ENCODE results near the gene AR. TPM values are rescaled to one million over a fixed set of nuclear protein-coding genes. Genes with fewer than 3 reads are reported as not detected.

AR gene
- total RNA-seq, 2 donors from 2014 or later = 1.5 to 2.2 TPM

DNA sequence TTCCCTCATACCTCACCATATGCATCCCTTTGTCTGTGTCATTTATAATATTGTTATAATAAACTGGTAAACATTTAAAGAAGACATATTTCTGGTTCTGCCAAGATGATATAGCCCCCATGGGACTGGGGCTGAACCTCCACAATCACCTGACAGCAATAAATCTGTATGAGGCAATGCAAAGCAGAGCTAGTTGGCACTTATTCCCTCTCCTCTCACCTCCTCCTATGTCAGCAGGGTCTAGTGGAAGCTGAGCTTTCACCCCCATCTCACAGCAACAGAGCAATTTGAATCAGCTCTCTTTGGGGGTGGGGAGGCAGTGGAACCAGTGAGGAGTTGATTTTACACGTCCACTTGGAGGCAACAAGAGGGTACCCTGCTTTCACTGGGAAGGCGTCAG lies 206.9 kb downstream of the AR start:
- no peaks in the 10 kb centered on the region for H3K36me3 ChIP-seq (ENCODE audit: control insufficient read depth, insufficient read depth, low read length)
- no peak for DNase-seq
- TF ChIP-seq, protein P1, sequence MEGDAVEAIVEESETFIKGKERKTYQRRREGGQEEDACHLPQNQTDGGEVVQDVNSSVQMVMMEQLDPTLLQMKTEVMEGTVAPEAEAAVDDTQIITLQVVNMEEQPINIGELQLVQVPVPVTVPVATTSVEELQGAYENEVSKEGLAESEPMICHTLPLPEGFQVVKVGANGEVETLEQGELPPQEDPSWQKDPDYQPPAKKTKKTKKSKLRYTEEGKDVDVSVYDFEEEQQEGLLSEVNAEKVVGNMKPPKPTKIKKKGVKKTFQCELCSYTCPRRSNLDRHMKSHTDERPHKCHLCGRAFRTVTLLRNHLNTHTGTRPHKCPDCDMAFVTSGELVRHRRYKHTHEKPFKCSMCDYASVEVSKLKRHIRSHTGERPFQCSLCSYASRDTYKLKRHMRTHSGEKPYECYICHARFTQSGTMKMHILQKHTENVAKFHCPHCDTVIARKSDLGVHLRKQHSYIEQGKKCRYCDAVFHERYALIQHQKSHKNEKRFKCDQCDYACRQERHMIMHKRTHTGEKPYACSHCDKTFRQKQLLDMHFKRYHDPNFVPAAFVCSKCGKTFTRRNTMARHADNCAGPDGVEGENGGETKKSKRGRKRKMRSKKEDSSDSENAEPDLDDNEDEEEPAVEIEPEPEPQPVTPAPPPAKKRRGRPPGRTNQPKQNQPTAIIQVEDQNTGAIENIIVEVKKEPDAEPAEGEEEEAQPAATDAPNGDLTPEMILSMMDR (conservative IDR thresholded peaks at IDR 0.05) = no peak
- 83% methylated on average over 2 of the region's 2 CpGs; no CpG with 5 or more reads in 1 of the 2 experiments for WGBS, 2 experiments (ENCODE audit: insufficient coverage in 1 of 2, insufficient read length in 1 of 2)
- Mint-ChIP-seq H3K27ac (no peak overlapping the region), H3K9me3 (peaks cover 40% of the 10 kb centered on the region), H3K27me3 (ENCODE audit: insufficient read depth) (peaks cover 2% of the 10 kb centered on the region), H3K36me3 (ENCODE audit: low read depth) (no peaks in the 10 kb centered on the region), H3K4me1 (no peaks in the 10 kb centered on the region), H3K4me3 (no peak overlapping the region)
- H3K4me3 ChIP-seq (ENCODE audit: low read length) = no peak overlapping the region
- no peaks in the 10 kb centered on the region for H3K9me3 ChIP-seq (ENCODE audit: control insufficient read depth, low read length)
- no peaks in the 10 kb centered on the region for H3K4me1 ChIP-seq (ENCODE audit: control insufficient read depth, insufficient read depth, low read length)
- H3K27me3 ChIP-seq (ENCODE audit: control insufficient read depth, insufficient read depth, low read length, poor library complexity, severe bottlenecking) = peaks cover 5% of the 10 kb centered on the region
- no peak overlapping the region for H3K27ac ChIP-seq (ENCODE audit: low read depth, low read length)
- no peak overlapping the region for H3K9ac ChIP-seq (ENCODE audit: extremely low read depth, low read length, poor library complexity, severe bottlenecking)

DNA sequence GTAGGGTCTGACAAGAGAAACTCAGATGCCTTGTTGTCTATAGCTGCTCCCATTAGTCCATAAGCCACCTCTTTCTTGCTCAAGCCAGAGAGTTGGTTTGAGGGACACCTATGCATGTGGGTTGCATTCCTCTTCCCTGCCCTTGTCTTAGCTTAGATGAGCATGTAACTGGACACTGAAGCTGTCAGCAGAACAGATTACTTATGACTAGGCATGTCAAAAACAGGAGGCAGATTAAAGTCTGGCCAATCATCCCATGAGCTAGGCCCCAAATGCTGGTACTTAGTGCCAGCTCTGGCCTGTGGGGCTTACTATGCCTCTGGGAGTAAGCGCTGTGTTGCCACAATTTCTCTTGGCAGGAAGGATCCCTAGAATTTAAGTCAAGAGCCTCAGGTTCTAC lies 215.2 kb downstream of the AR start:
- TF ChIP-seq, protein P1 (conservative IDR thresholded peaks at IDR 0.05) = no peak
- Histone ChIP-seq H3K27me3 (ENCODE audit: control insufficient read depth, insufficient read depth, low read length, poor library complexity, severe bottlenecking) (peaks cover 24% of the 10 kb centered on the region), H3K27ac (ENCODE audit: low read depth, low read length) (no peak overlapping the region), H3K9ac (ENCODE audit: extremely low read depth, low read length, poor library complexity, severe bottlenecking) (no peak overlapping the region), H3K4me1 (ENCODE audit: control insufficient read depth, insufficient read depth, low read length) (no peaks in the 10 kb centered on the region), H3K9me3 (ENCODE audit: control insufficient read depth, low read length) (no peaks in the 10 kb centered on the region), H3K36me3 (ENCODE audit: control insufficient read depth, insufficient read depth, low read length) (no peaks in the 10 kb centered on the region), H3K4me3 (ENCODE audit: low read length) (no peak overlapping the region)
- no peaks in the 10 kb centered on the region for H3K36me3 Mint-ChIP-seq (ENCODE audit: low read depth)
- no peak for DNase-seq
- H3K9me3 Mint-ChIP-seq = peaks cover 44% of the 10 kb centered on the region
- peaks cover 7% of the 10 kb centered on the region for H3K27me3 Mint-ChIP-seq (ENCODE audit: insufficient read depth)
- H3K4me3 Mint-ChIP-seq = no peak overlapping the region
- 96% methylated on average over 1 of the region's 1 CpG; no CpG with 5 or more reads in 1 of the 2 experiments for WGBS, 2 experiments (ENCODE audit: insufficient coverage in 1 of 2, insufficient read length in 1 of 2)
- H3K4me1 Mint-ChIP-seq = no peaks in the 10 kb centered on the region
- no peak overlapping the region for H3K27ac Mint-ChIP-seq

DNA sequence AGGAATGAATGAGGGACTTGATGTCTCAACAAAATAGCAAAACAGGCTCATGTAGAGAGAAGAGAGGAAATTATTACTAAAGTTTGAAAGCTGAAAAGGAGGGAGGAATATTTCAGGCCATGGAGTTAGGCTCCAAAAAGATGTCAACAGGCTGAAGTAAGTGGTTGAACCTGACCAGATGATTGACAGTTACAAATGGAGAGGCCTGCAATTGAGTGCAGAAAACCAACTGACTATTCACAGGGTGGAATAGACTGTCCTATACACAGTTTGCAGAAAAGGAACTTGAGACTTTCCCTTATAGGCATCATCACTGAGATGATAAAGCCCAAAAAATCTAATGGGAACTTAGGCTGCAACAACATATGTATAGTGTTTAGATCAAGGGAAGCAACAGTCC lies 233.3 kb downstream of the AR start:
- no peaks in the 10 kb centered on the region for H3K4me1 ChIP-seq (ENCODE audit: control insufficient read depth, insufficient read depth, low read length)
- TF ChIP-seq, protein P1 (conservative IDR thresholded peaks at IDR 0.05) = no peak
- H3K27me3 Mint-ChIP-seq (ENCODE audit: insufficient read depth) = no peaks in the 10 kb centered on the region
- H3K4me1 Mint-ChIP-seq = no peaks in the 10 kb centered on the region
- H3K27ac Mint-ChIP-seq = no peak overlapping the region
- DNase-seq = no peak
- H3K9ac ChIP-seq (ENCODE audit: extremely low read depth, low read length, poor library complexity, severe bottlenecking) = no peak overlapping the region
- no peaks in the 10 kb centered on the region for H3K36me3 ChIP-seq (ENCODE audit: control insufficient read depth, insufficient read depth, low read length)
- no peak overlapping the region for H3K4me3 Mint-ChIP-seq
- H3K27ac ChIP-seq (ENCODE audit: low read depth, low read length) = no peak overlapping the region
- H3K4me3 ChIP-seq (ENCODE audit: low read length) = no peak overlapping the region
- no peaks in the 10 kb centered on the region for H3K27me3 ChIP-seq (ENCODE audit: control insufficient read depth, insufficient read depth, low read length, poor library complexity, severe bottlenecking)
- peaks cover 53% of the 10 kb centered on the region for H3K9me3 Mint-ChIP-seq
- H3K9me3 ChIP-seq (ENCODE audit: control insufficient read depth, low read length) = no peaks in the 10 kb centered on the region
- H3K36me3 Mint-ChIP-seq (ENCODE audit: low read depth) = no peaks in the 10 kb centered on the region
